Measurements from ENCODE around the gene RAB38. TPM values are rescaled to one million over a fixed set of nuclear protein-coding genes. Genes with fewer than 3 reads are reported as not detected.

Gene RAB38
- total RNA-seq, 1 experiment from 2014 or later = 0.15 TPM

GRCh38 chr11:88212300-88212699, 37.1 kb upstream of the RAB38 start:
- no peaks in the 10 kb centered on the region for H3K4me1 ChIP-seq (ENCODE audit: control insufficient read depth, insufficient read depth, low read length)
- TF ChIP-seq SIN3A (IDR thresholded peaks at IDR 0.05; ENCODE audit: borderline replicate concordance, insufficient read depth, low read depth, low read length) = no peak
- TF ChIP-seq REST (IDR thresholded peaks at IDR 0.05; ENCODE audit: insufficient read depth in 1 of 2, low read depth in 2 of 2, low read length in 1 of 2) = no peak
- no peak for TF ChIP-seq TCF7L2 (IDR thresholded peaks at IDR 0.05; ENCODE audit: low read depth, low read length)
- TF ChIP-seq POLR2AphosphoS5 (IDR thresholded peaks at IDR 0.05; ENCODE audit: low read depth, low read length) = no peak
- TF ChIP-seq CTCF (IDR thresholded peaks at IDR 0.05) = no peak
- no peaks in the 10 kb centered on the region for H3K9me3 ChIP-seq (ENCODE audit: control insufficient read depth, insufficient read depth, low read depth, low read length)
- no peaks in the 10 kb centered on the region for H3K36me3 ChIP-seq (ENCODE audit: control insufficient read depth, insufficient read depth, low read length)
- intact Hi-C loops (cut with micrococcal nuclease; ENCODE audit: unreplicated experiment) (no loop called here), in situ Hi-C loops (cut with HindIII; ENCODE audit: low pct_unique_long_range_greater_than_20kb, low sequenced_read_pairs) (no loop called here)
- no peak for ATAC-seq
- no peak overlapping the region for H3K27ac ChIP-seq (ENCODE audit: low read length)
- DNase-seq (ENCODE audit: low read depth, low spot score) = no peak
- CTCF ChIA-PET = no interaction called here
- no peaks in the 10 kb centered on the region for H3K27me3 ChIP-seq (ENCODE audit: control insufficient read depth, insufficient read depth, low read length)
- H3K4me3 ChIP-seq (ENCODE audit: low read depth in 2 of 2, low read length in 2 of 2) = no peak overlapping the region
- no TSS peak for BruUV-seq (replicated peaks)
- POLR2A ChIA-PET = no interaction called here

GRCh38 chr11:88208745-88209144, 33.5 kb upstream of the RAB38 start:
- Histone ChIP-seq H3K27me3 (ENCODE audit: control insufficient read depth, insufficient read depth, low read length) (no peaks in the 10 kb centered on the region), H3K9me3 (ENCODE audit: control insufficient read depth, insufficient read depth, low read depth, low read length) (no peaks in the 10 kb centered on the region), H3K4me1 (ENCODE audit: control insufficient read depth, insufficient read depth, low read length) (no peaks in the 10 kb centered on the region), H3K4me3 (ENCODE audit: low read depth in 2 of 2, low read length in 2 of 2) (no peak overlapping the region), H3K27ac (ENCODE audit: low read length) (no peak overlapping the region), H3K36me3 (ENCODE audit: control insufficient read depth, insufficient read depth, low read length) (no peaks in the 10 kb centered on the region)
- in situ Hi-C loops (cut with HindIII; ENCODE audit: low pct_unique_long_range_greater_than_20kb, low sequenced_read_pairs) = no loop called here
- ATAC-seq = no peak
- intact Hi-C loops (cut with micrococcal nuclease; ENCODE audit: unreplicated experiment) = no loop called here
- POLR2A ChIA-PET = interaction anchor here (0.5 kb wide), 1 partner anchor 157 kb away, joined by 3 read pairs; no protein-coding TSS in a partner anchor
- BruUV-seq (replicated peaks) = no TSS peak
- CTCF ChIA-PET = no interaction called here
- DNase-seq (ENCODE audit: low read depth, low spot score) = no peak
- no peak for TF ChIP-seq CTCF (IDR thresholded peaks at IDR 0.05)
- no peak for TF ChIP-seq SIN3A (IDR thresholded peaks at IDR 0.05; ENCODE audit: borderline replicate concordance, insufficient read depth, low read depth, low read length)
- TF ChIP-seq REST (IDR thresholded peaks at IDR 0.05; ENCODE audit: insufficient read depth in 1 of 2, low read depth in 2 of 2, low read length in 1 of 2) = no peak
- TF ChIP-seq TCF7L2 (IDR thresholded peaks at IDR 0.05; ENCODE audit: low read depth, low read length) = no peak
- TF ChIP-seq POLR2AphosphoS5 (IDR thresholded peaks at IDR 0.05; ENCODE audit: low read depth, low read length) = no peak
